ENCODE data around the gene TNNT3.

- TF ChIP-seq CTCF (IDR thresholded peaks at IDR 0.05; ENCODE audit: low read length) = no peak
- no peak for TF ChIP-seq EZH2phosphoT487 (IDR thresholded peaks at IDR 0.05; ENCODE audit: low read length)
- TF ChIP-seq EZH2 (optimal IDR thresholded peaks at IDR 0.05; ENCODE audit: low read depth, low read length) = no peak
Measured at GRCh38 chr11:1988174-1988573, 68.7 kb downstream of the TNNT3 start.
